Measurements from ENCODE around the gene BRME1. TPM values are rescaled to one million over a fixed set of nuclear protein-coding genes. Genes with fewer than 3 reads are reported as not detected.
"Not testable (repeated sequence)": the region's sequence is repeated elsewhere in the genome, so short reads cannot be mapped to it uniquely, and the experiment has no call there.

The BRME1 gene
- polyA plus RNA-seq, 3 donors = 0.05 to 0.28 TPM; not detected in 1

DNA sequence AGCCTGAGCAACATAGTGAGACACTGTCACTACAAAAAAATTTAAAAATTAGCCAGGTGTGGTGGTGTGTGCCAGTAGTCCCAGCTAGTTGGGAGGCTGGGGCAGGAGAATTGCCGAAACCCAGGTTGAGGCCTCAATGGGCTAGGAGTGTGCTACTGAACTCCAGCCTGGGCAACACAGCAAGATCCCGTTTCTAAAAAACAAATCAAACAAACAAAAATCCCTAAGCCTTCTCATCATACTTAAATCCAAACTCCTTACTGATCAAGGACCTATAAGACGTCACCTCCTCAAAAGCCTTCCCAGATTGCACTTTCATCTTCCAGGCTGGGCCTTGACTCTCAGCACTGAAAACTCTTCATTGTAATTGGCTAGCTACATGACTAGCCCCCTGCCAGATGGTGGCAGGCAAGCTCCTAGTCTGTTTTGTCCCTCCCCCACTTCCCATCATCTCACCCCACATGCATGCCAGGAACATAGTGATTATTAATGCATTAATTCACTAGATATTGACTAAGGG is 46.5 kb downstream of the BRME1 start:
- no peak overlapping the region for H3K4me3 ChIP-seq (replicated peaks in 1 of 3; ENCODE audit: low read depth in 2 of 3, low read length in 3 of 3)
- H4K20me1 ChIP-seq (ENCODE audit: insufficient read depth, low read length) = no peaks in the 10 kb centered on the region
- H3K9ac ChIP-seq (ENCODE audit: insufficient read depth, low read length, poor library complexity, severe bottlenecking) = no peak overlapping the region
- peaks cover 3 to 11% of the 10 kb centered on the region in 2 donors for H3K27me3 ChIP-seq (ENCODE audit: control insufficient read depth in 2 of 2, insufficient read depth in 2 of 2, low read length in 2 of 2)
- DNase-seq = peak in 1 of 3 donors; percentile 36
- intact Hi-C loops (cut with micrococcal nuclease) = no loop called here
- peak overlapping the region in 4 of 7 donors; percentile 9 to 89 (median 44) for H3K27ac Mint-ChIP-seq
- H3K27ac ChIP-seq (ENCODE audit: low read depth in 1 of 2, low read length in 2 of 2) = no peak overlapping the region
- H3K79me2 ChIP-seq (ENCODE audit: insufficient read depth, low read length) = no peaks in the 10 kb centered on the region
- H3K9me3 ChIP-seq (replicated peaks in 1 of 2; ENCODE audit: control insufficient read depth in 1 of 2, insufficient read depth in 1 of 2, low read length in 2 of 2) = peaks cover 0 to 4% of the 10 kb centered on the region in 2 donors
- 92% methylated on average over 3 of the region's 3 CpGs for WGBS (ENCODE audit: insufficient coverage)
- peaks cover 3 to 4% of the 10 kb centered on the region in 2 donors for H3K36me3 Mint-ChIP-seq
- TF ChIP-seq, protein P1, sequence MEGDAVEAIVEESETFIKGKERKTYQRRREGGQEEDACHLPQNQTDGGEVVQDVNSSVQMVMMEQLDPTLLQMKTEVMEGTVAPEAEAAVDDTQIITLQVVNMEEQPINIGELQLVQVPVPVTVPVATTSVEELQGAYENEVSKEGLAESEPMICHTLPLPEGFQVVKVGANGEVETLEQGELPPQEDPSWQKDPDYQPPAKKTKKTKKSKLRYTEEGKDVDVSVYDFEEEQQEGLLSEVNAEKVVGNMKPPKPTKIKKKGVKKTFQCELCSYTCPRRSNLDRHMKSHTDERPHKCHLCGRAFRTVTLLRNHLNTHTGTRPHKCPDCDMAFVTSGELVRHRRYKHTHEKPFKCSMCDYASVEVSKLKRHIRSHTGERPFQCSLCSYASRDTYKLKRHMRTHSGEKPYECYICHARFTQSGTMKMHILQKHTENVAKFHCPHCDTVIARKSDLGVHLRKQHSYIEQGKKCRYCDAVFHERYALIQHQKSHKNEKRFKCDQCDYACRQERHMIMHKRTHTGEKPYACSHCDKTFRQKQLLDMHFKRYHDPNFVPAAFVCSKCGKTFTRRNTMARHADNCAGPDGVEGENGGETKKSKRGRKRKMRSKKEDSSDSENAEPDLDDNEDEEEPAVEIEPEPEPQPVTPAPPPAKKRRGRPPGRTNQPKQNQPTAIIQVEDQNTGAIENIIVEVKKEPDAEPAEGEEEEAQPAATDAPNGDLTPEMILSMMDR (IDR thresholded peaks at IDR 0.05) = no peak
- peaks cover 10 to 16% (median 13%) of the 10 kb centered on the region in 3 donors for H3K27me3 Mint-ChIP-seq (ENCODE audit: low read depth in 3 of 3)
- H2AFZ ChIP-seq (ENCODE audit: insufficient read depth, low read depth, low read length, poor library complexity, severe bottlenecking) = no peak overlapping the region
- no peaks in the 10 kb centered on the region for H3K36me3 ChIP-seq (replicated peaks in 1 of 2; ENCODE audit: control insufficient read depth in 1 of 2, insufficient read depth in 2 of 2, low read length in 2 of 2)
- peaks cover 0 to 3% (median 2%) of the 10 kb centered on the region in 7 donors for H3K9me3 Mint-ChIP-seq
- no peak overlapping the region for H3K4me2 ChIP-seq (replicated peaks; ENCODE audit: extremely low read depth, low read length, poor library complexity, severe bottlenecking)
- H3K4me3 Mint-ChIP-seq = no peak overlapping the region
- H3K4me1 Mint-ChIP-seq = peaks cover 34% of the 10 kb centered on the region
- H3K4me1 ChIP-seq (ENCODE audit: control insufficient read depth in 1 of 2, insufficient read depth in 2 of 2, low read length in 2 of 2) = peaks cover 18 to 29% of the 10 kb centered on the region in 2 donors

DNA sequence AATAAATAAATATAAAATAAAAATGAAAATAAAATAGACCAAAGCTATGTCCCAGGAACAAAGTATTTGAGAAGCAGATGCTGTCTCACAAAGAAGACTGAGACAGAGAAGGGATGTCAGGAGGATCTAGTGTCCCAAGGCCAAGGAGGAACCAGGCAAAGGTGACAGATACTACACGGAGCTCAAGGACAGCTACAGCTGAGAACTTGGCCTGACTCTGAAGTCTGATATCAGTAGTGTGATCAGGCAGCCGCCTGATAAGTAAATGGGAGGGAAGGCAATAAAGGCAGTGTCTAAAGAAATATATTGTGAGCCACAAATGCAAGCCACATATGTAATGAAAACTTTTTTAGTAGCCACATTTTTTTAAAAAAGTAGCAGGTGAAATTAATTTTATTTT is 49.4 kb downstream of the BRME1 start:
- no peaks in the 10 kb centered on the region for H3K9me3 Mint-ChIP-seq

DNA sequence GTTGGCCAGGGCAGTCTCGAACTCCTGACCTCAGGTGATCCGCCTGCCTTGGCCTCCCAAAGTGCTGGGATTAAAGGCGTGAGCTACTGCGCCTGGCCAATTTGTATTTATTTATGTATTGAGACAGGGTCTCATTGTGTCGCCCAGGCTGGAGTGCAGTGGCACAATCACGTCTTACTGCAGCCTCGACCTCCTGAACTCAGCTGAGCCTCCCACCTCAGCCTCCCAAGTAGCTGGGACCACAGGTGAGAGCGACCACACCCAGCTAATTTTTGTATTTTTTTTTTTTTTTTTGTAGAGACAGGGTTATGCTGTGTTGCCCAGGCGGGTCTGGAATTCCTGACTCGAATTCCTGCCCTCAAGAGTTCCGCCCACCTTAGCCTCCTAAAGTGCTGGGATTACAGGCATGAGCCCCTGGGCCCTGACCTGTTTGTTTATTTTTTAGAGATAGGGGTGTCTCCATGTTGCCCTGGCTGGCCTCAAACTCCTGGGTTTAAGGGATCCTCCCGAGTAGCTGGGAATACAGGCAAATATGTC is 53.7 kb downstream of the BRME1 start:
- not testable (repeated sequence) for DNase-seq; H3K4me2 ChIP-seq (replicated peaks; ENCODE audit: extremely low read depth, low read length, poor library complexity, severe bottlenecking); H3K4me3 Mint-ChIP-seq; H2AFZ ChIP-seq (ENCODE audit: insufficient read depth, low read depth, low read length, poor library complexity, severe bottlenecking); H3K9me3 ChIP-seq (replicated peaks in 1 of 2; ENCODE audit: control insufficient read depth in 1 of 2, insufficient read depth in 1 of 2, low read length in 2 of 2); H3K9ac ChIP-seq (ENCODE audit: insufficient read depth, low read length, poor library complexity, severe bottlenecking); H3K36me3 ChIP-seq (replicated peaks in 1 of 2; ENCODE audit: control insufficient read depth in 1 of 2, insufficient read depth in 2 of 2, low read length in 2 of 2); H3K27ac ChIP-seq (ENCODE audit: low read depth in 1 of 2, low read length in 2 of 2); H3K79me2 ChIP-seq (ENCODE audit: insufficient read depth, low read length); H3K4me3 ChIP-seq (replicated peaks in 1 of 3; ENCODE audit: low read depth in 2 of 3, low read length in 3 of 3); H3K27me3 Mint-ChIP-seq (ENCODE audit: low read depth in 3 of 3); H3K9me3 Mint-ChIP-seq; H3K36me3 Mint-ChIP-seq; H3K27me3 ChIP-seq (ENCODE audit: control insufficient read depth in 2 of 2, insufficient read depth in 2 of 2, low read length in 2 of 2); H4K20me1 ChIP-seq (ENCODE audit: insufficient read depth, low read length)
- H3K4me1 ChIP-seq (ENCODE audit: control insufficient read depth in 1 of 2, insufficient read depth in 2 of 2, low read length in 2 of 2) = peaks cover 37 to 38% of the 10 kb centered on the region in 2 donors
- 93% methylated on average over 2 of the region's 12 CpGs for WGBS (ENCODE audit: insufficient coverage)
- H3K27ac Mint-ChIP-seq = peak overlapping the region in 4 of 7 donors; percentile 53 to 99 (median 68)
- peaks cover 38% of the 10 kb centered on the region for H3K4me1 Mint-ChIP-seq
- intact Hi-C loops (cut with micrococcal nuclease) = loop anchor here in 1 of 2 donors (5.0 kb wide), 1 partner anchor 120 kb away; no protein-coding TSS in a partner anchor

More for the DNA sequence above, 49.4 kb downstream of the BRME1 start:
- TF ChIP-seq, protein P1 (IDR thresholded peaks at IDR 0.05) = no peak
- intact Hi-C loops (cut with micrococcal nuclease) = no loop called here
- no peak overlapping the region for H3K4me2 ChIP-seq (replicated peaks; ENCODE audit: extremely low read depth, low read length, poor library complexity, severe bottlenecking)
- H3K4me1 ChIP-seq (ENCODE audit: control insufficient read depth in 1 of 2, insufficient read depth in 2 of 2, low read length in 2 of 2) = peaks cover 9 to 12% of the 10 kb centered on the region in 2 donors
- no peaks in the 10 kb centered on the region for H3K27me3 ChIP-seq (ENCODE audit: control insufficient read depth in 2 of 2, insufficient read depth in 2 of 2, low read length in 2 of 2)
- peaks cover 22% of the 10 kb centered on the region for H3K4me1 Mint-ChIP-seq
- peak overlapping the region in 4 of 7 donors; percentile 22 to 73 (median 46) for H3K27ac Mint-ChIP-seq
- no peak overlapping the region for H3K4me3 ChIP-seq (replicated peaks in 1 of 3; ENCODE audit: low read depth in 2 of 3, low read length in 3 of 3)
- H3K36me3 ChIP-seq (replicated peaks in 1 of 2; ENCODE audit: control insufficient read depth in 1 of 2, insufficient read depth in 2 of 2, low read length in 2 of 2) = no peaks in the 10 kb centered on the region
- H3K9ac ChIP-seq (ENCODE audit: insufficient read depth, low read length, poor library complexity, severe bottlenecking) = no peak overlapping the region
- H4K20me1 ChIP-seq (ENCODE audit: insufficient read depth, low read length) = no peaks in the 10 kb centered on the region
- peaks cover 0 to 2% of the 10 kb centered on the region in 2 donors for H3K36me3 Mint-ChIP-seq
- H3K79me2 ChIP-seq (ENCODE audit: insufficient read depth, low read length) = no peaks in the 10 kb centered on the region
- H3K27me3 Mint-ChIP-seq (ENCODE audit: low read depth in 3 of 3) = peaks cover 0 to 2% (median 0%) of the 10 kb centered on the region in 3 donors
- H3K4me3 Mint-ChIP-seq = no peak overlapping the region
- no peak for DNase-seq
- 50% methylated on average over 1 of the region's 2 CpGs for whole genome bisulfite sequencing (ENCODE audit: insufficient coverage)
- H3K9me3 ChIP-seq (replicated peaks in 1 of 2; ENCODE audit: control insufficient read depth in 1 of 2, insufficient read depth in 1 of 2, low read length in 2 of 2) = no peaks in the 10 kb centered on the region
- no peak overlapping the region for H2AFZ ChIP-seq (ENCODE audit: insufficient read depth, low read depth, low read length, poor library complexity, severe bottlenecking)
- H3K27ac ChIP-seq (ENCODE audit: low read depth in 1 of 2, low read length in 2 of 2) = no peak overlapping the region

All from CD14-positive monocyte (primary cell).